CD4-positive, alpha-beta memory T cell (primary cell): ENCODE data around the gene SMIM9. TPM values are rescaled to one million over a fixed set of nuclear protein-coding genes. Genes with fewer than 3 reads are reported as not detected.

ENCODE experiments used
- CTCF ChIA-PET: fragments of 350-600 bp; sonication (Branson Sonifier 250); formaldehyde crosslinking; loops from one replicate; lab custom pipeline; 2021; ENCODE audit warnings: inconsistent platforms; ENCODE audit not compliant: partially characterized antibody; lab: Charles Lee
- POLR2A ChIA-PET: fragments of 350-600 bp; sonication (Branson Sonifier 250); formaldehyde crosslinking; loops from one replicate; lab custom pipeline; 2021; ENCODE audit not compliant: partially characterized antibody; lab: Charles Lee
- DNase-seq, 5 donors: peaks; one replicate each; pipeline versions ENCODE4 v3.0.0 to v3.0.0-alpha.2; 2020 to 2022; ENCODE audit warnings: mixed read lengths in 1 of 5
- H3K27ac ChIP-seq: one replicate; pipeline ENCODE4 v1.7.0; 2013; ENCODE audit warnings: low read depth, low read length
- H3K27me3 ChIP-seq: 2 replicates; pipeline ENCODE4 v1.7.0; 2013; ENCODE audit warnings: mild to moderate bottlenecking, low read length, moderate library complexity; ENCODE audit not compliant: insufficient read depth
- H3K36me3 ChIP-seq: 2 replicates; pipeline ENCODE4 v1.7.0; 2013; ENCODE audit warnings: mild to moderate bottlenecking, low read length, moderate library complexity; ENCODE audit not compliant: insufficient read depth
- H3K4me1 ChIP-seq: 2 replicates; pipeline ENCODE4 v1.7.0; 2013; ENCODE audit warnings: mild to moderate bottlenecking, low read length, moderate library complexity; ENCODE audit not compliant: insufficient read depth
- H3K4me3 ChIP-seq, 2 donors: one replicate each; pipeline ENCODE4 v1.7.0; 2013; ENCODE audit warnings: low read length in 2 of 2, mild to moderate bottlenecking in 1 of 2
- H3K9me3 ChIP-seq, 2 donors: one replicate each; pipeline ENCODE4 v1.7.0; 2013; ENCODE audit warnings: low read length in 2 of 2, control low read depth in 1 of 2; ENCODE audit not compliant: control insufficient read depth in 1 of 2
- H3K27ac Mint-ChIP-seq, 7 donors: one replicate each; pipeline ENCODE4 v1.8.0; 2020 to 2021; ENCODE audit warnings: mixed read lengths in 7 of 7, mild to moderate bottlenecking in 6 of 7, inconsistent platforms in 3 of 7, moderate library complexity in 3 of 7
- H3K27me3 Mint-ChIP-seq, 2 donors: one replicate each; pipeline ENCODE4 v1.8.0; 2020 to 2021; ENCODE audit warnings: mixed read lengths in 2 of 2
- H3K36me3 Mint-ChIP-seq, 2 donors: one replicate each; pipeline ENCODE4 v1.8.0; 2020 to 2021; ENCODE audit warnings: mixed read lengths in 2 of 2, inconsistent platforms in 1 of 2, mild to moderate bottlenecking in 1 of 2
- H3K4me1 Mint-ChIP-seq, 4 donors: one replicate each; pipeline ENCODE4 v1.8.0; 2020 to 2021; ENCODE audit warnings: mixed read lengths in 4 of 4, mild to moderate bottlenecking in 1 of 4
- H3K4me3 Mint-ChIP-seq, 8 donors: one replicate each; pipeline ENCODE4 v1.8.0; 2020 to 2021; ENCODE audit warnings: mixed read lengths in 8 of 8, mild to moderate bottlenecking in 7 of 8, moderate library complexity in 6 of 8, inconsistent platforms in 3 of 8
- H3K9me3 Mint-ChIP-seq, 8 donors: one replicate each; pipeline ENCODE4 v1.8.0; 2020 to 2021; ENCODE audit warnings: mixed read lengths in 8 of 8, mild to moderate bottlenecking in 5 of 8, inconsistent platforms in 3 of 8, moderate library complexity in 1 of 8
- intact Hi-C: fragments of 100-400 bp; cut with micrococcal nuclease; formaldehyde crosslinking; loops from one replicate; pipeline ENCODE4 v1.15.1; 2023
- polyA plus RNA-seq, 2 donors: library from polyadenylated mRNA; unstranded; fragments of 300-500 nt; fragmentation: Illumina TruSeq; gene quantifications; one replicate each; pipeline ENCODE4 v1.2.3, GENCODE V29; 2021
- total RNA-seq, 2 experiments: library from RNA; stranded (reverse); gene quantifications; one replicate each; pipeline ENCODE4 v1.2.3, GENCODE V29; 2021

The SMIM9 gene
- total and polyA plus RNA-seq, 4 experiments from 2014 or later, result not detected

DNA sequence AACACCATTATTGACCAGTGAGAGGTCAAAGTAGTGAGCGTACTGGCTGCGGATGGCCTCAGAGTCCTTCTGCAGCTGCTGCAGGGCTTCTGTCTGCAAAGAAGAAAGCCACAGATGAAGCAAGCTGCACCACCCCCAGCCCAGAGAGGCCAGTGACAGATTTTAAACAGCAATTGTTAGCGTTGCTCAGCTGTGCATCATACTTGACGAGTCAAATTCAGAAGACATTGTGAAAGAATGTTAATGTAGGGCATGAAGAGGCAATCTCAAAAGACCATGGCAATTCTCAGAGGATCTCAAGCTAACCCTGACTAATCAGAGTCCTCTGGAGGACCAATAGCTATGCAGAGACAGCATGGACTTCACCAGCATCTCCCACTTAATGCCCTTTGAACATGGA, 55.2 kb downstream of the SMIM9 start:
- peaks cover 5 to 24% (median 12%) of the 10 kb centered on the region in 4 donors for H3K4me1 Mint-ChIP-seq

GRCh38 chrX:154776753-154777152, 57.7 kb downstream of the SMIM9 start:
- Histone ChIP-seq H3K27me3 (no peaks in the 10 kb centered on the region), H3K36me3 (peaks cover 33% of the 10 kb centered on the region), H3K4me3 (no peak overlapping the region), H3K9me3 (no peaks in the 10 kb centered on the region), H3K27ac (no peak overlapping the region), H3K4me1 (peaks cover 19% of the 10 kb centered on the region)
- Mint-ChIP-seq H3K4me3 (no peak overlapping the region), H3K27ac (peak overlapping the region in 1 of 7 donors; percentile 30), H3K27me3 (no peaks in the 10 kb centered on the region), H3K36me3 (peaks cover 30 to 53% of the 10 kb centered on the region in 2 donors), H3K4me1 (peaks cover 2 to 13% (median 7%) of the 10 kb centered on the region in 4 donors), H3K9me3 (no peaks in the 10 kb centered on the region)
- intact Hi-C loops, result no loop called here
- ChIA-PET POLR2A (interaction anchor here (2.6 kb wide), 1 partner anchor 13 kb away, joined by 10 read pairs; the partner anchor contains the start of gene DKC1), CTCF (no interaction called here)
- no peak for DNase-seq

More for the DNA sequence above, 55.2 kb downstream of the SMIM9 start:
- H3K9me3 Mint-ChIP-seq, result no peaks in the 10 kb centered on the region
- peaks cover 23% of the 10 kb centered on the region for H3K36me3 ChIP-seq
- H3K27ac ChIP-seq, result no peak overlapping the region
- DNase-seq, result no peak
- no peaks in the 10 kb centered on the region for H3K27me3 Mint-ChIP-seq
- CTCF ChIA-PET, result no interaction called here
- no peak overlapping the region for H3K4me3 Mint-ChIP-seq
- H3K36me3 Mint-ChIP-seq, result peaks cover 19 to 35% of the 10 kb centered on the region in 2 donors
- no peaks in the 10 kb centered on the region for H3K9me3 ChIP-seq
- intact Hi-C loops, result no loop called here
- peaks cover 19% of the 10 kb centered on the region for H3K4me1 ChIP-seq
- peak overlapping the region in 2 of 7 donors; percentile 61 to 90 for H3K27ac Mint-ChIP-seq
- H3K27me3 ChIP-seq, result no peaks in the 10 kb centered on the region
- POLR2A ChIA-PET, result interaction anchor here (1.3 kb wide), 1 partner anchor 29 kb away, joined by 3 read pairs; no protein-coding TSS in a partner anchor
- no peak overlapping the region for H3K4me3 ChIP-seq

GRCh38 chrX:154775419-154776349, 58.8 kb downstream of the SMIM9 start:
- peaks cover 19% of the 10 kb centered on the region for H3K4me1 ChIP-seq
- H3K27me3 Mint-ChIP-seq, result no peaks in the 10 kb centered on the region
- ChIA-PET CTCF (no interaction called here), POLR2A (interaction anchor here (2.6 kb wide), 1 partner anchor 12 kb away, joined by 10 read pairs; the partner anchor contains the start of gene DKC1)
- H3K4me3 Mint-ChIP-seq, result peak overlapping the region in 2 of 8 donors; percentile 29 to 64
- no peaks in the 10 kb centered on the region for H3K9me3 Mint-ChIP-seq
- DNase-seq, result no peak
- H3K27ac ChIP-seq, result no peak overlapping the region
- H3K36me3 ChIP-seq, result peaks cover 35% of the 10 kb centered on the region
- no peaks in the 10 kb centered on the region for H3K27me3 ChIP-seq
- peaks cover 2 to 13% (median 7%) of the 10 kb centered on the region in 4 donors for H3K4me1 Mint-ChIP-seq
- peak overlapping the region in 3 of 7 donors; percentile 43 to 78 (median 70) for H3K27ac Mint-ChIP-seq
- H3K36me3 Mint-ChIP-seq, result peaks cover 38 to 58% of the 10 kb centered on the region in 2 donors
- intact Hi-C loops, result no loop called here
- no peak overlapping the region for H3K4me3 ChIP-seq
- H3K9me3 ChIP-seq, result no peaks in the 10 kb centered on the region

DNA sequence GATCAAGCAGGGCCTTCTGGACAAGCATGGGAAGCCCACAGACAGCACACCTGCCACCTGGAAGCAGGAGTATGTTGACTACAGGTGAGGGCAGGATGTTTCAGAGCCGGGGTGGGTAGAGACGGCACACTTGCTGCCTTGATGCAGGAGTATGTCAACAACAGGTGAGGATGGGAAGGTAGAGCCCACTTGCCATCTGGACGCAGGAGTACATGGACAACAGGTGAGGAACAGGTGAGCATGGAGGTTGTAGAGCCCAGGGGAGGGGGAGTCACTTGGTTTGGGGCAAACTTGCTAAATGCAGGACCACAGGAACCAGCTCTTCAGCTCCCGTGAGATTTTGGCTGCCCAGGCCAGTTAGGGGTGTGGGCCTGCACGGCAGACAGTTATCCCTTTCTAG, 59.8 kb downstream of the SMIM9 start:
- no peak overlapping the region for H3K4me3 ChIP-seq
- Mint-ChIP-seq H3K4me1 (peaks cover 2 to 13% (median 7%) of the 10 kb centered on the region in 4 donors), H3K4me3 (no peak overlapping the region), H3K27me3 (no peaks in the 10 kb centered on the region), H3K36me3 (peaks cover 40 to 64% of the 10 kb centered on the region in 2 donors), H3K9me3 (no peaks in the 10 kb centered on the region), H3K27ac (peak overlapping the region in 3 of 7 donors; percentile 7 to 70 (median 64))
- intact Hi-C loops, result no loop called here
- peaks cover 37% of the 10 kb centered on the region for H3K36me3 ChIP-seq
- H3K9me3 ChIP-seq, result no peaks in the 10 kb centered on the region
- ChIA-PET POLR2A (no interaction called here), CTCF (interaction anchor here (0.8 kb wide), 1 partner anchor 1165 kb away, joined by 3 read pairs; no protein-coding TSS in a partner anchor)
- no peaks in the 10 kb centered on the region for H3K27me3 ChIP-seq
- H3K27ac ChIP-seq, result no peak overlapping the region
- peaks cover 19% of the 10 kb centered on the region for H3K4me1 ChIP-seq
- DNase-seq, result no peak

Other genes with a start within 250 kb of the SMIM9 start
- gene CTAG1A, start 249.5 kb downstream of the SMIM9 start, total RNA-seq, result not detected
- gene CTAG1A, start 249.5 kb downstream of the SMIM9 start, polyA plus RNA-seq, result not detected
- gene CTAG1B, start 215.4 kb downstream of the SMIM9 start, total RNA-seq, result not detected
- gene CTAG1B, start 215.4 kb downstream of the SMIM9 start, polyA plus RNA-seq, result not detected
- not detected for gene CTAG2, start 181.1 kb downstream of the SMIM9 start, total RNA-seq
- not detected for gene CTAG2, start 181.1 kb downstream of the SMIM9 start, polyA plus RNA-seq
- 10 to 100 TPM; 14.9 to 15.6 TPM for gene GAB3, start 83.6 kb downstream of the SMIM9 start, total RNA-seq
- gene GAB3, start 83.6 kb downstream of the SMIM9 start, polyA plus RNA-seq, result 1 to 10 TPM; 3.2 to 5.6 TPM
- 10 to 100 TPM; 60.0 to 63.9 TPM for gene DKC1, start 71.8 kb downstream of the SMIM9 start, total RNA-seq
- gene DKC1, start 71.8 kb downstream of the SMIM9 start, polyA plus RNA-seq, result 10 to 100 TPM; 30.4 to 41.4 TPM
- 10 to 100 TPM; 11.1 to 12.6 TPM for gene MPP1, start 29.2 kb downstream of the SMIM9 start, total RNA-seq
- gene MPP1, start 29.2 kb downstream of the SMIM9 start, polyA plus RNA-seq, result 10 to 100 TPM; 10.6 to 14.7 TPM
- gene F8A1, start 51.7 kb upstream of the SMIM9 start, total RNA-seq, result 10 to 100 TPM; 56.1 to 58.2 TPM
- gene F8A1, start 51.7 kb upstream of the SMIM9 start, polyA plus RNA-seq, result 10 to 100 TPM; 20.3 to 90.4 TPM
- gene F8, start 188.1 kb upstream of the SMIM9 start, total RNA-seq, result 1 to 10 TPM; 2.4 to 2.7 TPM
- gene F8, start 188.1 kb upstream of the SMIM9 start, polyA plus RNA-seq, result 1 to 10 TPM; 4.6 to 7.2 TPM
- 10 to 100 TPM; 52.6 to 53.6 TPM for gene FUNDC2, start 192.2 kb upstream of the SMIM9 start, total RNA-seq
- 100 to 1,000 TPM; 156 to 173 TPM for gene FUNDC2, start 192.2 kb upstream of the SMIM9 start, polyA plus RNA-seq
- 1 to 10 TPM; 6.1 to 7.0 TPM for gene CMC4, start 236.5 kb upstream of the SMIM9 start, total RNA-seq
- 10 to 100 TPM; 23.0 to 25.3 TPM for gene CMC4, start 236.5 kb upstream of the SMIM9 start, polyA plus RNA-seq
- gene MTCP1, start 236.5 kb upstream of the SMIM9 start, total RNA-seq, result 10 to 100 TPM; 21.8 to 24.2 TPM
- 10 to 100 TPM; 26.0 to 44.1 TPM for gene MTCP1, start 236.5 kb upstream of the SMIM9 start, polyA plus RNA-seq
- 10 to 100 TPM; 19.2 to 19.7 TPM for gene BRCC3, start 236.8 kb upstream of the SMIM9 start, total RNA-seq
- gene BRCC3, start 236.8 kb upstream of the SMIM9 start, polyA plus RNA-seq, result 10 to 100 TPM; 18.8 to 30.1 TPM